ENCODE data around the gene MCTP2.

DNA sequence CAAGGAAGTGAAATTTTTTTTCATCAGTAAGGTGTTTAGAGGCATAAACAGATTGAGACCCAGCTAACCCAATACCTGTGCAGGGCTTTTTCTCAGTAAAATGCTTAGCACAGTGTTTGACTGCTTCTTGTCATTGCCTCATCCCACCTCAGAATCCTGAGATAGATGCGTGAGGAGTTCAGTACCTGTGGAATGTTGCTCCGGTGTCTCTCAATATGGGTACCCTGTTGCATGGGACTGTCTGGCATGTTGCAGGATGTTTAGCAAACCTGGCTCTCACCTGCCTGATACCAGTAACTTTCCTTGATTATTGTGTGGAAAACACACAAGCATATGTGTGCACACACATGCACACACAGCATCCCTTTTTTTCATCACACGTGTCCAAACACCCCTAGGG is 128.4 kb downstream of the MCTP2 start:
- TF ChIP-seq POLR2A (IDR thresholded peaks at IDR 0.05; ENCODE audit: low read length) (no peak), GATA1 (IDR thresholded peaks at IDR 0.05; ENCODE audit: low read depth, low read length) (no peak)
